Left kidney (tissue), 2 donors: ENCODE data around the gene PLK4. TPM values are rescaled to one million over a fixed set of nuclear protein-coding genes. Genes with fewer than 3 reads are reported as not detected.
"Not testable (repeated sequence)": the region's sequence is repeated elsewhere in the genome, so short reads cannot be mapped to it uniquely, and the experiment has no call there.

Source experiments
- DNase-seq: peaks from one replicate; pipeline ENCODE4 v3.0.0-alpha.2; 2013
- polyA plus RNA-seq: library from polyadenylated mRNA; unstranded; fragments of 120-200 nt; gene quantifications from one replicate; pipeline ENCODE4 v1.2.1, GENCODE V29; 2013; ENCODE audit not compliant: insufficient read length

PLK4 gene
- polyA plus RNA-seq, 1 donor: 36.7 TPM

DNA sequence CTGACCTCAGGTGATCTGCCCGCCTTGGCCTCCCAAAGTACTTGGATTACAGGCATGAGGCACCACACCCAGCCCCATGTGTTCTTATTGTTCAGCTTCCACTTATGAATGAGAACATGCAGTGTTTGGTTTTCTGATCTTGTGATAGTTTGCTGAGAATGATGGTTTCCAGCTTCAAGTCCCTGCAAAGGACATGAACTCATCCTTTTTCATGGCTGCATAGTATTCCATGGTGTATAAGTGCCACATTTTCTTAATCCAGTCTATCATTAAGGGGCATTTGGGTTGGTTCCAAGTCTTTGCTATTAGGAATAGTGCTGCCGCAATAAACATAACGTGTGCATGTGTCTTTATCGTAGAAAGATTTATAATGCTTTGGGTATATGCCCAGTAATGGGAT is 19.0 kb downstream of the PLK4 start:
- not testable (repeated sequence) for DNase-seq

DNA sequence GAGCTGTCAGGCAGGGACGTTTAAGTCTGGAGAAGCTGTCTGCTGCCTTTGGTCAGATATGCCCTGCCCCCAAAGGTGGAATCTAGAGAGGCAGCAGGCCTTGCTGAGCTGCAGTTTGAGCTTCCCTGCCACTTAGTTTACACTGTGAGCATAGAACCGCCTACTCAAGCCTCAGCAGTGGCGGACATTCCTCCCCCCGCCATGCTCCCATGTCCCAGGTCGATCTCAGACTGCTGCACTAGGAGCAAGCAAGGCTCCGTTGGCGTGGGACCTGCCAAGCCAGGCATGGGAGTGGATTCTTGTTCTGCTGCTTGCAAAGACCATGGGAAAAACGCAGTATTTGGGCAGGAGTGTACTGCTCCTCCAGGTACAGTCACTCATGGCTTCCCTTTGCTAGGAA is 24.3 kb downstream of the PLK4 start:
- no peak for DNase-seq

DNA sequence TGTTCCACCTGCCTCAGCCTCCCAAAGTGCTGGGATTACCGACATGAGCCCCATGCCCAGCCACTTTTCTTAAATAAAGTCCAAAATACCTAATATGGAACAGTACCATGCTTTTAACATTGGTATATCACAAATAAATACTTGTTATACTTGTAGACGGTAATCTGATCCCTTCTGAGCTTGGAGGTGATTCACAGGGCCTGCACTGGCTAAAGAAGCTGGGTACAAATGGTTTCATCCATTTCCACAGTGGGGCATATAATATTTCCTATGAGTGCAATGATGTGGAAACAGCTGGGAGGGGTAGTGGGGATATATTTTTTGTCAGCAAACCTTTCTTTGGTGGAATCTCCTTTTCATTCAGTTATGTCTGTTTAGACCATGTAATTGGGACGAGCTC is 35.8 kb downstream of the PLK4 start:
- DNase-seq: no peak

DNA sequence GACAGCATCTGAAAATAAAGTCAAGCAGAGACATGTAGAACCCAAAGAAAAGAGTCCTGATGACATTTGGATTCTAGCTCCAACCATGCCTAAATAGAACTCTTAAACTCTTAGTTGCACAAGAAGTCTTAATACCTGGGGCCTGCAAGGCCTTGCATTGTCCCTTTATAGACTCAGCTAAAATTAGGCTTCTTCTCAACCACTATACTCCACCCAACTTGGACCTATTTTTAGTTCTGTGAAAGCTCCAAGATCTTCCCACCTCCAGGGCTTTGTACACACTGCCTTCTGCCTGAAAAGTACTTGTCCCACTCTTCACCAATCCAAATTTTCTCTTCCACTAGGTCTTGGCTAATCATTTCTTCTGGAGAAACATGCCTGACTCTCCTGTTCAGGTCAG is 36.5 kb downstream of the PLK4 start:
- DNase-seq: no peak

DNA sequence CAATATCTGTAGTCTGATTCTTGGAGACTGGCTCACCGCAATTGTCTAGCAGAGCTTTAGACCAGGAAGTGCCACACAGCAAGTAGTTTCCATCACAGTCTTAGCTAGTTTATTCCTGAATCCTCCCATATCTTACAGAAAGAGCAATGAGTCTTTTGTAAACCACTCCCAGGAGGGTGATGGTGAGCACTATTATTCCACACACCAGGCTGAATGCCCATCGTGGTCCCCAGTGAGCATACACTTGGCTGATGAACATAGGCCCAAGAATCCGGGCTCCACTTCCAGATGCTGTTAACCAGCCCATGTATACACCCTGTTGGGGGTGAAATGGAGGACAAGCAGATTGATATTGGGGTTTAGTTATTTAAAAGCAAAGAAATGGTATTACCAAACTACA is 39.8 kb downstream of the PLK4 start:
- DNase-seq: no peak

DNA sequence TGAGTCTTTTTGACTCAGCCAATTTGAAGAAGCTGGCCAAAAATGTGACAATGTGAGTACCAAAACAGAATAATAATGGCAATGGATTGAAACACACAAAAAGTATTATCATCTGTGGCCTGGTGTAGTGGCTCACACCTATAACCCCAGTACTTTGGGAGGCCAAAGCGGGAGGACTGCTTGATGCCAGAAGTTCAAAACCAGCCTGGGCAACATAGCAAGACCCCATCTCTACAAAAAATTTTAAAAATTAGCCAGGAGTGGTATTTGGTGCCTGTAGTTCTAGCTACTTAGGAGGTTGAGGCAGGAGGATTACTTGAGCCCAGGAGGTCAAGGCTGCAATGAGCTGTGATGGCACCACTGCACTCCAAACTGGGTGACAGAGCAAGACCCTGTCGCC is 41.5 kb downstream of the PLK4 start:
- DNase-seq: no peak

DNA sequence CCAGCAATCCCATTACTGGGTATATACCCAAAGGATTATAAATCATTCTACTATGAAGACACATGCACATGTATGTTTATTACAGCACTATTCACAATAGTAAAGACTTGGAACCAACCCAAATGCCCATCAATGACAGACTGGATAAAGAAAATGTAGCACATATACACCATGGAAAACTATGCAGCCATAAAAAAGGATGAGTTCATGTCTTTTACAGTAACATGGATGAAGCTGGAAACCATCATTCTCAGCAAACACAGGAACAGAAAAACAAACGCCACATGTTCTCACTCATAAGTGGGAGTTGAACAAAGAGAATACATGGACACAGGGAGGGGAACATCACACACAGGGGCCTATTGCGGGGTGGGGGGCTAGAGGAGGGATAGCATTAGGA is 45.0 kb downstream of the PLK4 start:
- not testable (repeated sequence) for DNase-seq

DNA sequence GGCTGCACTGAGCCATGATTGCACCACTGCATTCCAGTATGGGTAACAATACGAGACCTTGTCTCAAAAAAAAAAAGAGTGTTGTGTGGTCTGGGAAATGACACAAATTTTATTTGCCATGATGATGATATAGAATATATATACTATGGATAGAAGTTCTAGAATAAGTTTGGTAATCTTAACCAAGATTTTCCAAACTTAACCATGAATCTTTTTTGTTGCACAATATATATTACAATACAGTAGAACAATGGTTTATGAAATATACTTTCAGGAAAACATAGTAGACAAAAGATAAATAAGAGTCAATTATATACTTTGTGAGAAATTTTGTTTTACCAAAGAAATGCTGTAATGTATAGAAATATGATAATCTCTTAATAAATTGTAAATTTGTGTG is 49.5 kb downstream of the PLK4 start:
- no peak for DNase-seq

DNA sequence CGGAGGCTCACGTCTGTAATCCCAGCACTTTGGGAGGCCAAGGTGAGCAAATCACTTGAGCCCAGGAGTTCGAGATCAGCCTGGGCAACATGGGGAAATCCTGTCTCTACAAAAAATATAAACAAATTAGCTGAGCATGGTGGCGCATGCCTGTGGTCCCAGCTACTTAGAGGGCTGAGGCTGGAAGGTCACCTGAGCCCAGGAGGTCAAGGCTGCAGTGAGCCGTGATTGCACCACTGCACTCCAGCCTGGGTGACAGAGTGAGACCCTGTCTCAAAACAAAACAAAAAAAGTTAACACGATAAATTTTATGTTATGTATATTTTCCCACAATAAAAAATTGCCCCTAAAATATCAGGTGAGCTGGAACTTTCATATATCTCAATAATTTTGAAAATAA is 51.1 kb downstream of the PLK4 start:
- DNase-seq: not testable (repeated sequence)

DNA sequence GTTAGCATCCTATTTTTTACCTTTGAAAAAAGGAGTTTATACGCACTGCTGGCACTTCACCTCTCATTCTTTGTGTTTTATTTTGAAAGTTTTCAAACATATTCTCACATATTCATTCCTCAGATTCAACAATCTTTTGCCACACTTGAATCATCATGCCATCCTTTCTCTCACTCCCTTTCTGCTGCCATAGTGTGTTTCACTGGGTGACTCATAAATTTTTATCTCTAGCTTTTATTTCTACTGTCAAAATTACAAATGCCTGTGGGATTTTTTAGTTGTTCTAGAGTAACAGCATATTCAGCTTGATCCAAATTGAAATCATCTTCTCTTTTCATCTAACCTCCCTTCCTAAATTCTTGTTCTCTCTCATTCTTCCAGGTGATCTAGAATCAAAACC is 56.3 kb downstream of the PLK4 start:
- DNase-seq: no peak

Other genes with a start within 250 kb of the PLK4 start
- 31.6 TPM for gene INTU, start 247.9 kb upstream of the PLK4 start, polyA plus RNA-seq
- gene SLC25A31, start 150.5 kb upstream of the PLK4 start, polyA plus RNA-seq: 0.07 TPM
- gene HSPA4L, start 98.6 kb upstream of the PLK4 start, polyA plus RNA-seq: 11.4 TPM
- 36.0 TPM for gene MFSD8, start 84.3 kb downstream of the PLK4 start, polyA plus RNA-seq
- 21.0 TPM for gene ABHD18, start 84.5 kb downstream of the PLK4 start, polyA plus RNA-seq
- gene LARP1B, start 180.4 kb downstream of the PLK4 start, polyA plus RNA-seq: 25.8 TPM